ENCODE results near the gene COA1.

COA1 gene

GRCh38 chr7:43757073-43757720 lies 27.9 kb upstream of the COA1 start:
- no peak overlapping the region for H3K4me3 ChIP-seq (ENCODE audit: low read depth, low read length)
- no peak for TF ChIP-seq CTCF (IDR thresholded peaks at IDR 0.05; ENCODE audit: borderline replicate concordance, insufficient read depth, low read depth, low read length)

GRCh38 chr7:43756368-43757072 lies 27.2 kb upstream of the COA1 start:
- H3K4me3 ChIP-seq (ENCODE audit: low read depth, low read length) = no peak overlapping the region
- no peak for TF ChIP-seq CTCF (IDR thresholded peaks at IDR 0.05; ENCODE audit: borderline replicate concordance, insufficient read depth, low read depth, low read length)

DNA sequence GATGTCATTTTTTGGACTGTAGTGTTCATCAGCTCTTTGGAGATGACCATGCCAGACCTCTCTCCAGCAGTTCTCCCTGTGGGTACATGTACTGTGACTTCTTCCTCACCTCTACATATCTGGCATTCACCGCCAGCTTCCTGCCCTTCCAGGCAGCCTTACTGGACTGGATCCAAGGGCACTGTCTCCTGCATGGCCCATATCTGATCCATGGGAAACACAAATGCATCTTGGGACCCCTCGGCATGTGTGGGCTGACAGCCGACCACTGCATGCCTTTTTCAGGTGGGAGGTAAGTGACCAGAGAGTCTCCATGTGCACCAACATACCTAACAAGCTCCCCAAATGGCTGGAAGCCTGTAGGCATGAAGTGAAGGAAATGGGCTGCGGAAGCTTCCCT lies 25.3 kb upstream of the COA1 start:
- H3K4me3 ChIP-seq (ENCODE audit: low read depth, low read length) = no peak overlapping the region
- TF ChIP-seq CTCF (IDR thresholded peaks at IDR 0.05; ENCODE audit: borderline replicate concordance, insufficient read depth, low read depth, low read length) = no peak

- TF ChIP-seq CTCF (IDR thresholded peaks at IDR 0.05; ENCODE audit: borderline replicate concordance, insufficient read depth, low read depth, low read length) = no peak
- H3K4me3 ChIP-seq (ENCODE audit: low read depth, low read length) = no peak overlapping the region
Observed at GRCh38 chr7:43753843-43754242, 24.5 kb upstream of the COA1 start.

DNA sequence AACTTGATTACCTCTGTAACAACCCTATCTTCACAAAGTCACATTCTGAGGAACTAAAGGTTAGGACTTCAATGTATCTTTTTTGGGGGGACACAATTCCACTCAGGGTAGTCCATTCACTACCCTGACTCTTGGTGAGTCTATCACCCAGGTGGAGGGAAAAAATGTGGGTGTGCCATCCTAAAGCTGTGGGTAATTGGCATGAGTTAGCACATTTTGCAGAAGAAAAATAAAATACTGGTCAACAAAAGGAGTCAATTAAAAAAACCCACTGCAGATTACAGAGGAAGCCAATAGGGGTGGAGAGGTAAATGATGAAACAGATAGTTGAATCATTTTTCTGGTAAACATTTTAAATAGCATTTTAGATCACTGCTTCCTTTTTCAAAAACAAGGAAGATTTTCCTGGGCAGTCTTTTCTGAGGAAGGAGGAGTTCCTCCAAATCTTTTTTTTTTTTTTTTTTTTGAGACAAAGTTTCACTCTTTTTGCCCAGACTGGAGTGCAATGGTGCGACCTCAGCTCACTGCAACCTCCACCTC lies 24.0 kb upstream of the COA1 start:
- no peak for TF ChIP-seq CTCF (IDR thresholded peaks at IDR 0.05; ENCODE audit: borderline replicate concordance, insufficient read depth, low read depth, low read length)
- no peak overlapping the region for H3K4me3 ChIP-seq (ENCODE audit: low read depth, low read length)

DNA sequence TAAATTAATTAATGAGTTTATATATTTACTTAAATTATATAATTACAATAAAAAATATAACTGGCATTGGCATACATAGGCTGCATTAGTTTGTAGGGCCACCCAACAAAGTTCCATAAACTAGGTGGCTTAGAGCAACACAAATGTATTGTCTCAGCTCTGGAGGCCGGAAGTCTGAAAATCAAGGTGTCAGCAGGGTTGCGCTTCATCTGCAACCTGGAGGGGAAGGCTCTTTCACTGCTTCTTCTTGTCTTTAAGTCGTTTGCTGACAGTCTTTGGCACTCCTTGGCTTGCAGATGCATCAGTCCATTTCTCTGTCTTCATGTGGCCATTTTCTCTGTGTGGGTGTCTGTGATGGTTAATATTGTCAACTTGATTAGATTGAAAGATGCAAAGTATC lies 23.1 kb upstream of the COA1 start:
- TF ChIP-seq CTCF (IDR thresholded peaks at IDR 0.05; ENCODE audit: borderline replicate concordance, insufficient read depth, low read depth, low read length) = no peak

More for the DNA sequence above, 23.1 kb upstream of the COA1 start:
- H3K4me3 ChIP-seq (ENCODE audit: low read depth, low read length) = no peak overlapping the region
